OCI-LY1 (cell line): ENCODE results near the gene RBM43.

Experiments
- EZH2 ChIP-seq: fragments of 200-600 bp; sonication (generic), shearing (Covaris generic); IDR thresholded peaks from 2 replicates; pipeline ENCODE4 v1.8.0; 2017; ENCODE audit warnings: borderline replicate concordance, mixed run types, mild to moderate bottlenecking, antibody characterized with exemption, low read length, moderate library complexity, mixed read lengths
- TF ChIP-seq, protein P1 (sequence below): fragments of 200-600 bp; sonication (generic), shearing (Covaris generic); IDR thresholded peaks from 2 replicates; pipeline ENCODE4 v1.5.1; 2017; ENCODE audit warnings: mild to moderate bottlenecking, antibody characterized with exemption, low read length, moderate library complexity, mixed read lengths

- TF ChIP-seq, protein P1, sequence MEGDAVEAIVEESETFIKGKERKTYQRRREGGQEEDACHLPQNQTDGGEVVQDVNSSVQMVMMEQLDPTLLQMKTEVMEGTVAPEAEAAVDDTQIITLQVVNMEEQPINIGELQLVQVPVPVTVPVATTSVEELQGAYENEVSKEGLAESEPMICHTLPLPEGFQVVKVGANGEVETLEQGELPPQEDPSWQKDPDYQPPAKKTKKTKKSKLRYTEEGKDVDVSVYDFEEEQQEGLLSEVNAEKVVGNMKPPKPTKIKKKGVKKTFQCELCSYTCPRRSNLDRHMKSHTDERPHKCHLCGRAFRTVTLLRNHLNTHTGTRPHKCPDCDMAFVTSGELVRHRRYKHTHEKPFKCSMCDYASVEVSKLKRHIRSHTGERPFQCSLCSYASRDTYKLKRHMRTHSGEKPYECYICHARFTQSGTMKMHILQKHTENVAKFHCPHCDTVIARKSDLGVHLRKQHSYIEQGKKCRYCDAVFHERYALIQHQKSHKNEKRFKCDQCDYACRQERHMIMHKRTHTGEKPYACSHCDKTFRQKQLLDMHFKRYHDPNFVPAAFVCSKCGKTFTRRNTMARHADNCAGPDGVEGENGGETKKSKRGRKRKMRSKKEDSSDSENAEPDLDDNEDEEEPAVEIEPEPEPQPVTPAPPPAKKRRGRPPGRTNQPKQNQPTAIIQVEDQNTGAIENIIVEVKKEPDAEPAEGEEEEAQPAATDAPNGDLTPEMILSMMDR, result no peak
- TF ChIP-seq EZH2, result no peak
Observed at GRCh38 chr2:151243468-151243867, 18.2 kb downstream of the RBM43 start.
